Measurements from ENCODE around the gene PTCHD4. TPM values are rescaled to one million over a fixed set of nuclear protein-coding genes. Genes with fewer than 3 reads are reported as not detected.

Gene PTCHD4
- total and polyA plus RNA-seq, 2 of the 13 experiments (the other 11 are each of a cell fraction or from before 2014, with no cell fraction given), result 28.4 to 32.9 TPM

DNA sequence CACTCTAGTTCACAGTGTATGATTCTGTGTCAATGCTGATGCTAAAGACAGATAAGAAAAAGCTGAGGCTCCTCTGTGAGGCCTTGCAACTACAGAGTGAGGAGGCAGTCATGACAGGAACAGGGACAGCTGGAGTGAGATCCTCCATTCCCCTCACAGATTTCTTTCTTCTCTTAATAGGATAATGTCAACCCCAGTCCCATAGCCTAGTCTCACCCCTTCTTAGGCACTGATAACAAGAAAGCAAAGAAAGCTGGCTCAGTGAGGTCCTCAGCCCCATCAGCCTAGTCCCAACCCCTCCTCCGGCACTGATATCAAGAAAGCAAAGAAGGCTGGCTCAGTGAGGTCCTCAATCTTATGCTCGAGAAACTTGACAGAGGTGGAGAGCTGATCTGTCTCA, 2.1 kb upstream of the PTCHD4 start:
- ATAC-seq, result no peak
- no peak for FAIRE-seq
- Histone ChIP-seq H2AFZ (ENCODE audit: low read length) (peak overlapping the region; percentile 18), H3K36me3 (replicated peaks in 1 of 2; ENCODE audit: control insufficient read depth in 1 of 2, insufficient read depth in 2 of 2, low read length in 2 of 2) (no peaks in the 10 kb centered on the region), H3K79me2 (ENCODE audit: insufficient read depth, low read length) (peaks cover 31% of the 10 kb centered on the region), H3K4me1 (ENCODE audit: insufficient read depth, low read length) (peaks cover 24% of the 10 kb centered on the region), H3K4me2 (ENCODE audit: low read depth, low read length) (no peak overlapping the region), H3K27me3 (ENCODE audit: control insufficient read depth in 1 of 2, insufficient read depth in 2 of 2, low read length in 2 of 2) (no peaks in the 10 kb centered on the region; a peak in 2 of 5 replicates), H3K27ac (ENCODE audit: extremely low read length, insufficient read depth, low read length) (no peak overlapping the region), H3K9me3 (ENCODE audit: low read length) (no peaks in the 10 kb centered on the region), H3K4me3 (replicated peaks in 1 of 3; ENCODE audit: insufficient read depth in 1 of 3, low read depth in 2 of 3, low read length in 3 of 3) (no peak overlapping the region), H4K20me1 (ENCODE audit: insufficient read depth, low read length) (no peaks in the 10 kb centered on the region), H3K9ac (ENCODE audit: insufficient read depth, low read depth, low read length) (no peak overlapping the region)
- BruUV-seq (replicated peaks), result no TSS peak
- in situ Hi-C loops (cut with HindIII; ENCODE audit: extremely low pct_ligation_motif_present, low pct_unique_long_range_greater_than_20kb), result no loop called here
- intact Hi-C loops (cut with micrococcal nuclease; ENCODE audit: unreplicated experiment), result loop anchor here (5.0 kb wide), 1 partner anchor 41 kb away; no protein-coding TSS in a partner anchor
- CTCF ChIA-PET (ENCODE audit: low intra/inter-chr PET ratio, low total read pairs), result no interaction called here
- POLR2A ChIA-PET, result interaction anchor here (0.6 kb wide), 1 partner anchor 10 kb away, joined by 3 read pairs; no protein-coding TSS in a partner anchor
- DNase-seq (ENCODE audit: low spot score), result no peak
- TF ChIP-seq ZNF292 (CRISPR knock-in tag; IDR thresholded peaks at IDR 0.05; ENCODE audit: borderline replicate concordance, low read depth) (no peak), ZFY (CRISPR knock-in tag; IDR thresholded peaks at IDR 0.05) (no peak), CREB1 (IDR thresholded peaks at IDR 0.05) (no peak), CREB1 (CRISPR knock-in tag; IDR thresholded peaks at IDR 0.05) (no peak), NR3C1 (CRISPR knock-in tag; IDR thresholded peaks at IDR 0.05) (no peak), MBNL3 (CRISPR knock-in tag; conservative IDR thresholded peaks at IDR 0.05) (no peak), ZNF709 (CRISPR knock-in tag; IDR thresholded peaks at IDR 0.05) (no peak), RBM39 (IDR thresholded peaks at IDR 0.05; ENCODE audit: low read depth, low read length, poor library complexity, severe bottlenecking) (no peak), GTF3A (CRISPR knock-in tag; conservative IDR thresholded peaks at IDR 0.05) (no peak), ZSCAN31 (CRISPR knock-in tag; IDR thresholded peaks at IDR 0.05; ENCODE audit: low read depth) (no peak), KDM6A (CRISPR knock-in tag; IDR thresholded peaks at IDR 0.05; ENCODE audit: low read depth) (no peak), ZNF552 (CRISPR knock-in tag; IDR thresholded peaks at IDR 0.05; ENCODE audit: borderline replicate concordance) (no peak), ZFP37 (CRISPR knock-in tag; IDR thresholded peaks at IDR 0.05; ENCODE audit: borderline replicate concordance) (no peak), ZBTB42 (CRISPR knock-in tag; IDR thresholded peaks at IDR 0.05) (no peak), SALL2 (CRISPR knock-in tag; IDR thresholded peaks at IDR 0.05) (no peak), ZNF616 (CRISPR knock-in tag; IDR thresholded peaks at IDR 0.05; ENCODE audit: low read depth) (no peak), ARNTL (CRISPR knock-in tag; IDR thresholded peaks at IDR 0.05) (no peak), RFXAP (CRISPR knock-in tag; IDR thresholded peaks at IDR 0.05; ENCODE audit: borderline replicate concordance) (no peak), NAIF1 (CRISPR knock-in tag; IDR thresholded peaks at IDR 0.05; ENCODE audit: borderline replicate concordance) (no peak), NRL (CRISPR knock-in tag; IDR thresholded peaks at IDR 0.05; ENCODE audit: borderline replicate concordance) (no peak)
- TF ChIP-seq, protein P1, sequence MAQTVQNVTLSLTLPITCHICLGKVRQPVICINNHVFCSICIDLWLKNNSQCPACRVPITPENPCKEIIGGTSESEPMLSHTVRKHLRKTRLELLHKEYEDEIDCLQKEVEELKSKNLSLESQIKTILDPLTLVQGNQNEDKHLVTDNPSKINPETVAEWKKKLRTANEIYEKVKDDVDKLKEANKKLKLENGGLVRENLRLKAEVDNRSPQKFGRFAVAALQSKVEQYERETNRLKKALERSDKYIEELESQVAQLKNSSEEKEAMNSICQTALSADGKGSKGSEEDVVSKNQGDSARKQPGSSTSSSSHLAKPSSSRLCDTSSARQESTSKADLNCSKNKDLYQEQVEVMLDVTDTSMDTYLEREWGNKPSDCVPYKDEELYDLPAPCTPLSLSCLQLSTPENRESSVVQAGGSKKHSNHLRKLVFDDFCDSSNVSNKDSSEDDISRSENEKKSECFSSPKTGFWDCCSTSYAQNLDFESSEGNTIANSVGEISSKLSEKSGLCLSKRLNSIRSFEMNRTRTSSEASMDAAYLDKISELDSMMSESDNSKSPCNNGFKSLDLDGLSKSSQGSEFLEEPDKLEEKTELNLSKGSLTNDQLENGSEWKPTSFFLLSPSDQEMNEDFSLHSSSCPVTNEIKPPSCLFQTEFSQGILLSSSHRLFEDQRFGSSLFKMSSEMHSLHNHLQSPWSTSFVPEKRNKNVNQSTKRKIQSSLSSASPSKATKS (CRISPR knock-in tag; IDR thresholded peaks at IDR 0.05), result no peak
- 94% methylated on average over 2 of the region's 2 CpGs for WGBS (ENCODE audit: low lambda C conversion rate)

Data from HepG2 (cell line).